GM18951 (cell line): Measurements from ENCODE around the gene KLHL2.

Experiments used
- POLR2A ChIP-seq: IDR thresholded peaks from 4 replicates; pipeline ENCODE4 v1.6.1; 2011; ENCODE audit warnings: mild to moderate bottlenecking; ENCODE audit not compliant: insufficient read length, insufficient read depth; ENCODE audit errors: extremely low read depth
- in situ Hi-C: fragments of 300-500 bp; cut with MboI; formaldehyde crosslinking; loops from one replicate; pipeline ENCODE4 v1.12.0; 2022; ENCODE audit warnings: low sequenced_read_pairs, mixed read lengths, inconsistent platforms; ENCODE audit not compliant: unreplicated experiment

Gene KLHL2

GRCh38 chr4:165364452-165365080, 157.2 kb downstream of the KLHL2 start:
- TF ChIP-seq POLR2A: no peak
- in situ Hi-C loops: loop anchor here (5.0 kb wide), 1 partner anchor 98 kb away; no protein-coding TSS in a partner anchor

DNA sequence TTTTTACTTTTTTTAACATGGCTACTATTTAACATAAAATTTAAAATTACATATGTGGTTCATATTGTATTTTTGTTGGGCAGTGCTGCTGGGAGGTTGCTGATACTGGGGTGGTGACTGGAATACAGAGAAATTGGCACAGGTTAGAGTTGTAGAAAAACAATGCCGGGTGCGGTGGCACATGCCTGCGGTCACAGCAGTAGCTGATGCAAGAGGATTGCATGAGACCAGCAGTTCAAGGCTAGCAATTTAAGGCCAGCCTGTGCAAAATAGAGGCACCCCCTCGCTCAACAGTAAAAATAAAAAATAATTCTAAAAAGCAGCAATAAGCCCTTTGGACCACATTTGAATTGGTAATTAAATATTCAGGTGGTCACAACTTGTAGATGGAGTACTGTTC, 159.7 kb downstream of the KLHL2 start:
- in situ Hi-C loops: loop anchor here (5.0 kb wide), 1 partner anchor 95 kb away; no protein-coding TSS in a partner anchor

DNA sequence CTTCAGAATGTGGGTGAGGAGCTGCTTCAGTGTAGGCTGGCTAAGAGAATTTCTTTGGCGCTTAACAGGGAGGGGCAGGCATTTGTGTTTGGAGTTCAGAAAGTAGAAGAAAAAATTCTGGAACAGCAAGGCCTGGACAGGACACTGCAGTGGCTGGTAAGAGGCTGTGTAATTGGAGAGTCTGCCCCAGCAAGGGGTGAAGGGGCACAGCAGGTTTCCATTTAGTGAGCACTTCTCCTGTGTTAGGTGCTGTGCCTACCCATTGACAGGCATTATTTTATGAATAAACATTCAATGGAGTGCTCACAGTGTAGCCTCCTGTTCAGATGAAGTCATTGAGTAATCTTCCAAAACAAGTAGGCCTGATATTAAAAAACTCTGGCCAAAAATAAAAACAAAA, 160.8 kb downstream of the KLHL2 start:
- no peak for TF ChIP-seq POLR2A
- in situ Hi-C loops: loop anchor here (5.0 kb wide), 1 partner anchor 94 kb away; no protein-coding TSS in a partner anchor

More for the DNA sequence above, 159.7 kb downstream of the KLHL2 start:
- TF ChIP-seq POLR2A: no peak

GRCh38 chr4:165368567-165368966, 161.2 kb downstream of the KLHL2 start:
- no peak for TF ChIP-seq POLR2A
- in situ Hi-C loops: loop anchor here (5.0 kb wide), 1 partner anchor 94 kb away; no protein-coding TSS in a partner anchor

DNA sequence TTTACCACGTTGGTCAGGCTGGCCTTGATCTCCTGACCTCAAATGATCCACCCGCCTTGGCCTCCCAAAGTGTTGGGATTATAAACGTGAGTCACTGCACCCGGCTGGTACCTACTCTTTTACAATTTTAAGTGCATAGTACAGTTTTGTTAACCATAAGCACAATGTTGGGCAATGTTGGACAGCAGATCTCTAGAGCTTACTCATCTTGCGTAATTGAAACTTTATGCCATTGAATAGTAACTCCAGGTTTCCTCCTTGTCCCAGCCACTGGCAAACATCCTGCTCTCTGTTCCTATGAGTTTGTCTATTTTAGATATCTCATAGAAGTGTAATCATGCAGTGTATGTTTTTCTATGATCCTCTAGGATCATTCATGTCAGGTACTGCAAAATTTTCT, 162.2 kb downstream of the KLHL2 start:
- in situ Hi-C loops: loop anchor here (5.0 kb wide), 1 partner anchor 93 kb away; no protein-coding TSS in a partner anchor
- TF ChIP-seq POLR2A: no peak

DNA sequence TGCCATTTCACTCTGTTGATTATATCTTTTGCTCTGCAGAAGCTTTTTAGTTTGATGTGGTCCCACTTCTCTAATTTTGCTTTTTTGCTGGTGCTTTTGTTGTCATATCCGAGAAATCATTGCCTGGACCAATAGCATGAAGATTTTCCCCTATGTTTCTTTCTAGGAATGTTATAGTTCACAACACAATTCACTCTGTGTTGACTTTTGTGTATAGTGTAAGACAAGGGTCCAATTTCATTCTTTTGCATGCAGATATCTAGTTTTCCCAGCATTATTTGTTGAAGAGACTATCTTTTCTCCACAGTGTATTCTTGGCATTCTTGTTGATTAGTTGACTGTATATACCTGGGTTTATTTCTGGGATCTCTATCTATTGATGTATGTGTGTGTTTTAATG, 163.2 kb downstream of the KLHL2 start:
- TF ChIP-seq POLR2A: no peak
- in situ Hi-C loops: no loop called here
